Measurements from ENCODE around the gene SGTA. TPM values are rescaled to one million over a fixed set of nuclear protein-coding genes. Genes with fewer than 3 reads are reported as not detected.

Gene SGTA
- total and polyA plus RNA-seq, 2 of the 13 experiments (the other 11 are each of a cell fraction or from before 2014, with no cell fraction given): 43.9 to 47.4 TPM

GRCh38 chr19:2732157-2732725 lies 50.8 kb downstream of the SGTA start:
- no peaks in the 10 kb centered on the region for H4K20me1 ChIP-seq (ENCODE audit: insufficient read depth, low read length)
- H3K9me3 ChIP-seq (ENCODE audit: low read length): no peaks in the 10 kb centered on the region
- no peak for TF ChIP-seq NFYC (CRISPR knock-in tag; IDR thresholded peaks at IDR 0.05)
- no peak for TF ChIP-seq KAT7 (CRISPR knock-in tag; IDR thresholded peaks at IDR 0.05; ENCODE audit: borderline replicate concordance)
- no peak for TF ChIP-seq TEAD3 (CRISPR knock-in tag; optimal IDR thresholded peaks at IDR 0.05; ENCODE audit: borderline replicate concordance)
- no peak for TF ChIP-seq KLF9 (CRISPR knock-in tag; IDR thresholded peaks at IDR 0.05; ENCODE audit: low read depth)
- TF ChIP-seq YEATS2 (CRISPR knock-in tag; IDR thresholded peaks at IDR 0.05; ENCODE audit: borderline replicate concordance): no peak
- TF ChIP-seq ZNF879 (CRISPR knock-in tag; IDR thresholded peaks at IDR 0.05): no peak
- TF ChIP-seq ZNF382 (CRISPR knock-in tag; IDR thresholded peaks at IDR 0.05; ENCODE audit: borderline replicate concordance): no peak
- TF ChIP-seq MTF2 (CRISPR knock-in tag; IDR thresholded peaks at IDR 0.05; ENCODE audit: borderline replicate concordance): no peak
- TF ChIP-seq ZNF335 (CRISPR knock-in tag; IDR thresholded peaks at IDR 0.05): no peak
- TF ChIP-seq CSRNP1 (CRISPR knock-in tag; IDR thresholded peaks at IDR 0.05): no peak
- TF ChIP-seq ATF2 (CRISPR knock-in tag; IDR thresholded peaks at IDR 0.05): no peak
- TF ChIP-seq ZNF557 (CRISPR knock-in tag; IDR thresholded peaks at IDR 0.05): no peak
- no peak for TF ChIP-seq BRF2 (CRISPR knock-in tag; IDR thresholded peaks at IDR 0.05)
- TF ChIP-seq ZNF18 (CRISPR knock-in tag; IDR thresholded peaks at IDR 0.05; ENCODE audit: insufficient replicate concordance): no peak
- no peak for TF ChIP-seq RBAK (CRISPR knock-in tag; IDR thresholded peaks at IDR 0.05)
- no peak overlapping the region for H2AFZ ChIP-seq (ENCODE audit: low read length)
- H3K27me3 ChIP-seq (ENCODE audit: control insufficient read depth in 1 of 2, insufficient read depth in 2 of 2, low read length in 2 of 2): peaks cover 4 to 15% of the 10 kb centered on the region in 2 experiments; a peak in 4 of 5 replicates
- ChIA-PET CTCF (ENCODE audit: low intra/inter-chr PET ratio, low total read pairs) (no interaction called here), POLR2A (no interaction called here)
- H3K4me2 ChIP-seq (ENCODE audit: low read depth, low read length): no peak overlapping the region
- H3K79me2 ChIP-seq (ENCODE audit: insufficient read depth, low read length): no peaks in the 10 kb centered on the region
- FAIRE-seq (no peak), DNase-seq (ENCODE audit: low spot score) (no peak), ATAC-seq (no peak)
- no peak overlapping the region for H3K27ac ChIP-seq (ENCODE audit: extremely low read length, insufficient read depth, low read length)
- H3K4me3 ChIP-seq (replicated peaks in 1 of 3; ENCODE audit: insufficient read depth in 1 of 3, low read depth in 2 of 3, low read length in 3 of 3): no peak overlapping the region
- intact Hi-C loops (cut with micrococcal nuclease; ENCODE audit: unreplicated experiment) (no loop called here), in situ Hi-C loops (cut with HindIII; ENCODE audit: extremely low pct_ligation_motif_present, low pct_unique_long_range_greater_than_20kb) (no loop called here)
- no peak overlapping the region for H3K9ac ChIP-seq (ENCODE audit: insufficient read depth, low read depth, low read length)
- BruUV-seq (replicated peaks): no TSS peak
- 95% methylated on average over 4 of the region's 33 CpGs for WGBS (ENCODE audit: low lambda C conversion rate)
- H3K36me3 ChIP-seq (replicated peaks in 1 of 2; ENCODE audit: control insufficient read depth in 1 of 2, insufficient read depth in 2 of 2, low read length in 2 of 2): peaks cover 5 to 30% of the 10 kb centered on the region in 2 experiments; a peak in 3 of 5 replicates
- peaks cover 3% of the 10 kb centered on the region; the same call in 1 of the 2 replicates for H3K4me1 ChIP-seq (ENCODE audit: insufficient read depth, low read length)

Measured in HepG2 (cell line).